Testis (tissue), 3 donors: ENCODE data around the gene ITIH5. TPM values are rescaled to one million over a fixed set of nuclear protein-coding genes. Genes with fewer than 3 reads are reported as not detected.
A peak's percentile ranks its signal among the peaks of the same experiment; 100 is the strongest.

Experiments used
- DNase-seq: peaks from one replicate; pipeline ENCODE4 v3.0.0-alpha.2; 2019
- H3K27ac ChIP-seq, 2 donors: fragments of 200-600 bp; sonication (generic); one replicate each; pipeline ENCODE4 v1.5.1; 2019
- H3K27me3 ChIP-seq: fragments of 200-600 bp; sonication (generic); one replicate; pipeline ENCODE4 v1.5.1; 2019
- H3K36me3 ChIP-seq: fragments of 200-600 bp; sonication (generic); one replicate; pipeline ENCODE4 v1.5.1; 2017; ENCODE audit warnings: low read depth; ENCODE audit errors: missing control alignments
- H3K4me1 ChIP-seq: fragments of 200-600 bp; sonication (generic); one replicate; pipeline ENCODE4 v1.5.1; 2019
- H3K4me3 ChIP-seq, 2 donors: fragments of 200-600 bp; sonication (generic); one replicate each; pipeline ENCODE4 v1.5.1; 2017 to 2019
- H3K9me3 ChIP-seq: fragments of 200-600 bp; sonication (generic); one replicate; pipeline ENCODE4 v1.5.1; 2017
- POLR2A ChIP-seq: fragments of 450-650 bp; IDR thresholded peaks from one replicate; pipeline ENCODE4 v1.6.1; 2017; ENCODE audit warnings: antibody characterized with exemption, mild to moderate bottlenecking, moderate library complexity
- WGBS, 2 donors: methylation state at CpG; one replicate each; pipeline ENCODE4 v1.1.5; 2018; 5-methylcytosine and 5-hydroxymethylcytosine counted together
- intact Hi-C: fragments of 100-400 bp; cut with DNase I; formaldehyde crosslinking; loops from one replicate; pipeline ENCODE4 v1.15.1; 2023; ENCODE audit warnings: low total_unique reads
- polyA plus RNA-seq: library from polyadenylated mRNA; stranded (reverse); fragments of 350-450 nt; fragmentation: Illumina TruSeq; extraction: RNeasy Lipid Tissue Mini Kit (QIAGEN cat#74804); gene quantifications from one replicate; pipeline ENCODE4 v1.2.3, GENCODE V29; 2014; ENCODE audit warnings: low read depth, low replicate concordance; ENCODE audit not compliant: insufficient read depth
- total RNA-seq, 2 donors: library from RNA; depleted of rRNA; stranded (reverse); fragments of >200 nt; gene quantifications; one replicate each; pipeline ENCODE4 v1.2.3, GENCODE V29; 2016
- TF ChIP-seq, protein P1 (sequence below), 3 experiments: fragments of 450-650 bp in 2 of 3; fragments of 200-600 bp in 1 of 3; sonication (generic) in 1 of 3; IDR thresholded peaks; one replicate each; pipeline ENCODE4 v1.5.1; 2016 to 2019; ENCODE audit warnings: antibody characterized with exemption in 3 of 3, mild to moderate bottlenecking in 2 of 3, moderate library complexity in 1 of 3

ITIH5 gene
- total and polyA plus RNA-seq, 3 donors from 2014 or later, result 28.0 to 38.1 (median 28.0) TPM

GRCh38 chr10:7542189-7542914, 124.4 kb downstream of the ITIH5 start:
- TF ChIP-seq, protein P1, sequence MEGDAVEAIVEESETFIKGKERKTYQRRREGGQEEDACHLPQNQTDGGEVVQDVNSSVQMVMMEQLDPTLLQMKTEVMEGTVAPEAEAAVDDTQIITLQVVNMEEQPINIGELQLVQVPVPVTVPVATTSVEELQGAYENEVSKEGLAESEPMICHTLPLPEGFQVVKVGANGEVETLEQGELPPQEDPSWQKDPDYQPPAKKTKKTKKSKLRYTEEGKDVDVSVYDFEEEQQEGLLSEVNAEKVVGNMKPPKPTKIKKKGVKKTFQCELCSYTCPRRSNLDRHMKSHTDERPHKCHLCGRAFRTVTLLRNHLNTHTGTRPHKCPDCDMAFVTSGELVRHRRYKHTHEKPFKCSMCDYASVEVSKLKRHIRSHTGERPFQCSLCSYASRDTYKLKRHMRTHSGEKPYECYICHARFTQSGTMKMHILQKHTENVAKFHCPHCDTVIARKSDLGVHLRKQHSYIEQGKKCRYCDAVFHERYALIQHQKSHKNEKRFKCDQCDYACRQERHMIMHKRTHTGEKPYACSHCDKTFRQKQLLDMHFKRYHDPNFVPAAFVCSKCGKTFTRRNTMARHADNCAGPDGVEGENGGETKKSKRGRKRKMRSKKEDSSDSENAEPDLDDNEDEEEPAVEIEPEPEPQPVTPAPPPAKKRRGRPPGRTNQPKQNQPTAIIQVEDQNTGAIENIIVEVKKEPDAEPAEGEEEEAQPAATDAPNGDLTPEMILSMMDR (IDR thresholded peaks at IDR 0.05), result no peak
- no peak for TF ChIP-seq POLR2A
- Histone ChIP-seq H3K27me3 (no peaks in the 10 kb centered on the region), H3K4me3 (no peak overlapping the region), H3K9me3 (no peaks in the 10 kb centered on the region), H3K36me3 (no peaks in the 10 kb centered on the region), H3K27ac (no peak overlapping the region), H3K4me1 (no peaks in the 10 kb centered on the region)
- 79 to 83% methylated on average over 6 of the region's 6 CpGs for WGBS, 2 donors
- DNase-seq, result no peak
- intact Hi-C loops, result no loop called here

DNA sequence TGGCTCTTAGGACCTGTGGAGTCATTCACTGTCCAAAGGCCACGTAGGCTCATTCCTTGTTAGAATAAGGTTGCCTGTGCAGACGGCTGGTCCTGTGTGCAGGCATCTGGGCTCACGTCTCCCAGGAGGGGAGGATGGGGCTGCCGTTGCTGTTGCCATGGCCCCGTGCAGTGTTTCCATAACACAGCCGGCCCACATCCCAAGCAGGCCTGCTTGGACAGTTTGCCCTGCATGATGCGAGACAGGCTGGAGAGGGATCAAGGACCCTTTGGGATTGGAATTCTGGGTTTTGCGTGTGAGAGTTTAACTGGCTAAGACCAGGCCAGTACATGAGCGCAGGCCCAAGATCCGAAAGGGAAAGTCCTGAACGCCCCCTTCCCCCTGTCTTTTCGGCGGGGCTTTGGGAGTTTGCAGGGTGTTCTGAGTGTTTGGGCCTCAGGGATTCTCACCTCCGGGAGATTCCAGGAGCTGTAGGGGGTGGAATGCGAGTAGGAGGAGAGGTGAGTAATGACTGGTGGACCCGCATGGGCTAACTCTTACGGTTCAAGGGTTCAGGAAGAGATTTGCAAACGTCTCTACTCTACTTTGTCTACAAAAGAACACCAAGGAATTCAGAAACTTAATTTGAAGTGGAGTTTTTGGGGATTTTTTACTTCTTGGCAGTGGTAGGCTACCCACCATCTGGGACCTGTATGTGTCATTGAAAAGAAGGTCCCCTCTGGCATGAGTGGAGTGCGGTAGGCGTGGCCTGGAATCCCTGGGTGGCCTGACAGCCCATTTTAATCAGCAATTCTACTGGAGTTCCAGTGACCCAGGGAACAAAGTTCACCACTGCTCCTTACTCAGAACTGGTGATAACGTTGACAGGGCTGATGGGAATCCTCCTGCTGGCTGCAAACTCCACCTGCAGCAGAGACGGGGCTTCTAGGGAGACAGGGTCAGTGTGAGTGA, 125.4 kb downstream of the ITIH5 start:
- DNase-seq, result peak; percentile 37
- Histone ChIP-seq H3K27me3 (no peaks in the 10 kb centered on the region), H3K36me3 (no peaks in the 10 kb centered on the region), H3K4me3 (no peak overlapping the region), H3K4me1 (no peaks in the 10 kb centered on the region), H3K9me3 (no peaks in the 10 kb centered on the region), H3K27ac (no peak overlapping the region)
- intact Hi-C loops, result no loop called here
- no peak for TF ChIP-seq POLR2A
- TF ChIP-seq, protein P1 (IDR thresholded peaks at IDR 0.05), result peak in 1 of 3 experiments; percentile 2
- 48 to 62% methylated on average over 14 to 22 of the region's 22 CpGs for WGBS, 2 donors

DNA sequence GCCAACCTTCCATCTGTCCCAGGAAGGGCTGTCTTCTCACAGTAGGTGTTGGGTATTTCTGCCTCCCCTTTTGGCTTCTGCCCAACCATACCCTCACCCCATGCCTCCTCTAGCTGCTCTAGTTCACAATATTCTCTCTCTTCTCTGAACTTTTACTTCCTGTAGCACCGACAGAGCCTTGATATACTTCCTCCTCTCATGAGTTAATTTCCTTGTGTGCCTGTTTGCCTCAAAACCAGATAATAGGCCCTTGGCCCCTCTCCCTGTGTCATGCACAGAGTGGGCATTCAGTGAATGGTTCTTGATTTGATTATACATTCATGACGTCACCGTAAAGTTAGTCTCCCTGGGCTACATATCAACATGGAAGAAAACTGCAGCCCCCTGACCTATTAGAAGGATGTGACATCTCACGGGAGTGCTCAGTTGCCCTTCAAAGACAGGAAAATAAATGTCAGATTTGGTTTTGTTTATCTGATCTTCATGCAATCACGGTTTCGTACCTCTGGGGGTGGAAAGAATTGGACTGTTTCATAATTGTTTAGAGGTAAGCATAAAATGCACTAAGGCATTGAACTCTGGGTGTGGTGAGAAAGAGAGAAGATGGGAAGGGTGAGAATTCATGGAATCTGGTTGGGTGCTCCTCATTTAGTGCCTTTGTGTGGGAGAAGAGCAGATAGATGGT, 127.7 kb downstream of the ITIH5 start:
- no peak overlapping the region for H3K27ac ChIP-seq
- intact Hi-C loops, result no loop called here
- no peaks in the 10 kb centered on the region for H3K27me3 ChIP-seq

DNA sequence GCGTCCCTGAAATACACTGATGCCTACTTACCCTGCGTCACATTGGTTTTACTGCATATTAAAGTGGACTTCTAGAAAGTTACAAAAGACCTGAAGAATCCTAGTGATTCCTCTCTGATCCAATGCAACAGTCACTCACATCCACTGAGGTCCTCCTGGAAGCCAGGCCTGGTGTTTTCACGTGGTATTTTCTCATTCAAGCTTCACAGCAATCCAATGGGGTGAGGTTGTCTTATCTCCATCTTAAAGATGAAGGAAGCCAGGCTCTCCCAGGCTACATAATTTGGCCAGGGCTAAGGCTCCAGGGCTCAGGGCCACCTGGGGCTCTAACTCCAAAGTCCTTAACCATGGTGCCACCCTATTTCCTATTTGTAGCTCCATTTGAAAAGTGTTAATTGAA, 129.6 kb downstream of the ITIH5 start:
- DNase-seq, result no peak
- no peaks in the 10 kb centered on the region for H3K27me3 ChIP-seq
- H3K4me1 ChIP-seq, result no peaks in the 10 kb centered on the region
- H3K4me3 ChIP-seq, result no peak overlapping the region
- no peak overlapping the region for H3K27ac ChIP-seq
- no peak for TF ChIP-seq POLR2A
- TF ChIP-seq, protein P1 (IDR thresholded peaks at IDR 0.05), result no peak
- intact Hi-C loops, result no loop called here
- WGBS, 2 donors, result 86 to 88% methylated on average over 3 of the region's 3 CpGs
- H3K36me3 ChIP-seq, result no peaks in the 10 kb centered on the region
- no peaks in the 10 kb centered on the region for H3K9me3 ChIP-seq

More for the DNA sequence above, 127.7 kb downstream of the ITIH5 start:
- 76 to 82% methylated on average over 6 of the region's 6 CpGs for WGBS, 2 donors
- no peak for DNase-seq
- Histone ChIP-seq H3K36me3 (no peaks in the 10 kb centered on the region), H3K9me3 (no peaks in the 10 kb centered on the region), H3K4me1 (no peaks in the 10 kb centered on the region), H3K4me3 (no peak overlapping the region)
- TF ChIP-seq, protein P1 (IDR thresholded peaks at IDR 0.05), result no peak
- TF ChIP-seq POLR2A, result no peak
